GM19328 (cell line): ENCODE measurements around the gene PDE2A.
"Not testable (repeated sequence)": the region's sequence is repeated elsewhere in the genome, so short reads cannot be mapped to it uniquely, and the experiment has no call there.

ENCODE experiments used
- ATAC-seq: cut with Tn5 transposase; IDR thresholded peaks from one replicate; pipeline ENCODE4 v1.9.1; 2021; ENCODE audit warnings: mild to moderate bottlenecking, moderate library complexity; ENCODE audit not compliant: unreplicated experiment

The PDE2A gene

DNA sequence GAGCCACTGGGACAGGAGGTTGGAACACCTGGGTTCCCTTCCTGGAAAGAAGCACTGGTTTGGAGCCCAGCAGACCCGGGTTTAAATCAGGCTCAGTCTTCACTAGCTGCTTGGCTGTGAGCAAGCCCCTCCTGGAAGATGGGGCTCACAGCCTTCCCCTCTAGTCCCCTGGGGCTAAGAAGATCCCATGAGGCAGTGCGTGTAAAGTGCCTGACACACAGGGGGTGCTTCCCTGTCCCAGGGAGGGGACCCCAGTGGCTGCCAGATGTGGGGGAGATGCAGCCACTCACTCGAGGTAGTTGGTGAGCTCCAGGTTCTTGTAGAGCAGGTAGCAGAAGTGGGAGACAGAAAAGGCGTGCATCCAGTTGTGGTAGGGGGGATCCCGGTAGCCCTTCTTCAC, 93.2 kb downstream of the PDE2A start:
- ATAC-seq: no peak

DNA sequence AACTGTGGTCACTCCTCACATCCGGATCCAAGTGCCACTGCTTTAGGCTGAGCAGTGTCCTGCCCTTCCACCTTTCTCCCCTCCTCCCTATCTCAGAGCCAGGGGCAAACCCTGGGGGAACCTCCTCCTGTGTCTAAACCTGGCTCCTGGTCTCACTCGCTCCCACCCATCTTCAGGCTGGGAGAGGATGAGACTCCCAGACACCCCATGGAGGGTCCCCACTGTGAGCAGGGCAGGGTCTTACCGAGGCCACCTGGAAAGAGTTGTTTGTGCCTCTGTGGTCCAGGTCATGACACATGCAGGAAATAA, 93.6 kb downstream of the PDE2A start:
- ATAC-seq: no peak

DNA sequence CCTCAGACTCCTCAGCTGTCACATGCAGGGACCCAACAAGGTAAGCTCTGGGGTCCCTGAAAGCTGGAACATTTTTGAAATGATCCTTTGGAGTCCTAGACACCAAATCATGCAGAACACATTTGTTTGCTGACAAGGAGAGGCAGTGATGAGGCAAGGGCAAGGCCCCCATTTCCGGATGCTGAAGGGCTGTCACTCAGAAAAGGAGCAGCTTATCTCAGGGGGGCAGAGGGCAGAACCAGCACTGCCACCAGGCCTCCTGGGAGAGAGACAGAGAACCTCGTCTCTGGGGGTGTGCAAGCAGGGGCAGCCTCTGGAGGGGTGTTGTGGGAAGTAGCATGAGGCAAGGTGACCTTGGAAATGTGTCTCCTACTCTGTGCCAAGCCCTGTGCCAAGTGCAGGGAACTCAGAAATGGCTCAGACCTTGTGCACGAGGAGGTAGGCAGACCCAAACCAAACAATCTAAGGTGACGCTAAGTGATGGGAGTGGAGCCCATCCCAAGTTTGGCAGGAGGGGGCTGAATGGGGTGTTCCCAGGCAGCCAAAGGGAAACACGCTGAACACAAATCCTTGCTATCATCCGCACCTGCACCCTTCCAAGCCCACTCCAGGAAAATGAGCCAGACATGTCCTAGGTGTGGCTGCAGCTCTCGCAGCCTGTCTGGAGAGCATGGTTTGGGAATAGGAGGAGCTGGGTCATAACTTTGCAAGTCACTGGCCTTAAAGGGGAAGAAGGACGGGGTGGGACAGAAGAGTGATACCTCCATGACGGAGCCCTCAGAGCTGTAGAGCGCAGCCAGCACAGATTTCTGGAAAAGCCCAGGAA, 94.2 kb downstream of the PDE2A start:
- no peak for ATAC-seq

DNA sequence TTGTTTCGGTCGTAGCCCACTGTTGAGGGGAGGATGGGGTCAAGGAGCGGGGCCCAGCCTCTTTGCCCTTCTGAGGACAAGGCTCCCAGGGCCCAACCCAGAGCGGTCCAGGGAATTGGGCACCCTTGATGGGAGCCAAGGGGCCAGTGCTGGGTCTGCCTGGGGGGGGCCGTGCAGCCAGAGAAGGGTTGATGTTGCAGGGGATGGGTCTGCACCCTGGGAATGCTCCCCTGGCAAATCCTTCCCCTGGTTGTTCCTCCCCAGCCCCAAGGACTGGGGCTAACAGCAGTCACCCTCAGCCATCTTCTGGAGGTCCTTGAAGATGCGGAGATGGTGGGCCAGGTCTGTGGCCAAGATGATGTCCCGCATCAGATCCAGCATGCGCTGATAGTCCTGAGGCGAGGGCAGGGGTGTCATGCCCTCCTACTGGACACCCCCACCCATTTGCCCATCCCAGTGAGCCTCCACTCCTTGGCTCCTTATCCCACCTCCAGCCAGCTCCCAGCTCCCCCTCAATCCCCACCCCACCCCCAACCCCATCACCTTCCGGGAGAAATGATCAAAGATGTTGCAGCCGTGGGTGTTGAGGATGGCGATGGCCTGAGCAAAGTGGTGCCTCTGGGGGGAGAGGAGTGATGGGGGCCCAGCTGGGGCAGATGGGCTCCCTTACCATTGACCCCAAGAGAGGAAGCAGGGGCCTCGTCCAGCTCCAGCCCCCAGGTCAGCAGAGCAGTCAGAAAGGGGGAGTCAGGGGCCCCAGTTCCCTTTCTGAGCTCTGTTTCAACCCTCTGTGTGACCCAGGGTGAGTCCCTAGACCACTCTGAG, 95.0 kb downstream of the PDE2A start:
- ATAC-seq: no peak

DNA sequence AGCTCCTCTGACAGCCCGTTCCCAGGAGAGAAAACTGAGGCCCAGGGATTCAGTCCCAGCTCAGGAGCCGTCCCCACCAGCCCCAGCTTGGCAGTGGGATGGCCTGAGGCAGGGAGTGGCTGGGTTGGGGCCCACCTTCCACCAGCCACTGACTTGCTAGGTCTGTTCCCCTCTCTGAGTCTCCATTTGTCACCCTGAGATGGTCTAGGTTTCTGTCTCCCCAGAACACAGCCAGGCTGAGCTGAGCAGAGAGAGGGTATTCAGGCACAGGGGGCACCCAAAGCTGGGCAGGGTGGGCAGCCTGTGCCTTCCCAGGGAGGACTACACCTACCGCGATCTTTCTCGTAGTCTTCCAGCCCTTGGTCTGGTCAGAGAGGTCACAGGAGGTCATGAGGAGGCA, 95.7 kb downstream of the PDE2A start:
- ATAC-seq: no peak

DNA sequence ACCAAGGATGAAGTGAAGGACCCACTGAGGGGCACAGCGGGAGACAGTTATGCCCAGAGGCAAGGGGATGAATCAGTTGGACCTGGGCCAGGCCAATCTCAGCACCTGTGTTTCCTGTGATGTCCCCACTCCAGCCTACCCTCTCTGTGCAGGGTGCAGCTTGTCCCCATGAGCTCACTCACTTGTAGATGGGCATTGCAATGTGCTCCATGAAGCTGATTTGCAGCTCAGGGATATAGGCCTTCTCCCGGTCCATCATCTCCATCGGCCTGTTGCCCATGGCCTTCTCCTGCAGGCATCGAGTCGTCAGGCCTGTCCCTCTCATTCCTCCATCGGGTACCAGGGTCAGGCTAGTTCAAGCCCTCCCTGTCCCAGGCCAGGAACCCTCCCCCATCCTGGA, 96.2 kb downstream of the PDE2A start:
- no peak for ATAC-seq

DNA sequence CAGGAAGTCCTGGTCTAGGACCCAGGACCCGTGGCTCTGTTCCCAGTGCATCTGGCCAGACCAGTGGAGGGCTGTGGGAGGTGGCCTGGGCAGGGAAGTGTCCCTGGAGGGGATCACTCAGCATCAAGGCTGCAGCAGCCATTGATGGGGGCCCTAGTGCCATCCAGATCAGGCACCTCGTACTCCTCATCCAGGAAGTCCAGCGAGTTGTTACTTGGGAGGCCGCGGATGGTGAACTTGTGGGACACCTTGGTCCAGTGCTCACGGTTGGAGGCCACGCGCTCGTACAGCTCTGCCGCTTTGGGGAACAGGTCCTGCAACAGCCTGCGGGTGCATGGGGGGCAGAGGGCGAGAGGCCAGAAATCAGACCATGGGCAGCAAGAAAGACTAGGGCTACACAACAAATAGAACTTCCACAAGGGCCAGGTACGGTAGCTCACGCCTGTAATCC, 96.9 kb downstream of the PDE2A start:
- ATAC-seq: no peak

DNA sequence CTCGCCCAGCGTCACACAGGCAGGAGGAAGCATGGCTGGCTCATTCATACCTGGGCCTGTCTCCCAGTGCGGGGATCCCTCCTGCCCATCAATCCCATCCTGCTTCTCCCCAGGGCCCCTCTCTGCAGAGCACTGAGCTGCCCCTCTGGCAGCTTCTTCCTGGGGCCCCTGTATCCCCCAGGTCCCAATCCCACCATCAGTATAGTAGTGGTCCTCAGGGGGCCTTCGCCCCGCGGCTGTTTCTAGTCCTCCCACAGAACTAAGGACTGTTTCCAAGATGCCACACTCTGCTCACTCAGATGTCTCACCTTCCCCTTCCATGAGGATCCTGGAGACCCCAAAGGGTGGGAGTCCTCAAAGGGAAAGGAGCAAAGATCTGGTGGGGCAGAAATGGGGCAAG, 97.6 kb downstream of the PDE2A start:
- no peak for ATAC-seq

DNA sequence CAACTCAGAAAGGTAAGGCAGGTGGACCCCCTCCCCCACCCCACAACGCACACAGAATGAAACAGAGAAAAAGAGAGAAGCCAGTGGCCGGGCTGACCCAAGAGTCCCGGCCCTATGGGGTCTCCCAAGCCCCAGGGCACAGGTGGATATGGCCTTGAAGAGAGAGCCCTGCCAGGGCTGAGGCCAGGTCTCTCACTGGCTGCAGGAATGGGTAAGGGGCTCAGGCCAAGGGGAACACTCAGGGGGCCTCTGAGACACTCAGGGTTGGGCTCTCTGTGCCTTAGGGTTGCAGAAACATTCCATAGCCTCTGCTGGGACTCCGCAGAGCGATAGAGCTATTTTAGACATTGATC, 98.0 kb downstream of the PDE2A start:
- ATAC-seq: no peak

DNA sequence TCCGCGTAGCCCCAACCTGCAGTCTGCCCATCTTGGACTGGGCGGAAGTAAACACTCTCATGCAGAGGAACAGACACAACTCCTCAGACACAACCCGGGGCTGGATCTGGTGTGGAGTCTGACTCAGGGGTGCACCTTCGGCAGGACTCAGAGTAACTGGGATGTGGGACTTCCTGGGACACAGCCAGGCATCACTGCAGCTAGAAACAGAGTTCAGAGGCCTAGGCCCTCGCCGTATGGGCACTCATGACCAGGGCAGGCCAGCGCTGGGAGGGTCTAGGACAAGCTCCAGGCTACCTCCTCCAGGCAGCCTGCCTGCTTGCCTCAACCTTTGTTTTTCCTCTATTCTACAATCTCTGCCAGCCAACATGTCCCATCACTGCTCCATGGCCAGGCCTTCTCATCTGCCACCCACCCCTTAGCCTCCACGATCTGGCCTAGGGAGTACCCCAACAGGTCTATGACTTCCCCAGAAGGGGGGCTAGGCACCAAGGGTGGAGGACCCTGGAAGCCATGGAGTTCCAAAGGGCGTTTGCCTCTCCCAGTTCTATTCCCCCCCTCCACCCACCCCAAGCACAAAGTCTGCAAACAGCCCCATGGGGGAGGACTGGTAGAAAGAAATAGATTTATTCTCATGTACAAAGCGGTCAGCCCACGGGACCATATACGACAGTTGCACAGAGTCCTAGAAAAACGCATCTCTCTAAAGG, 98.5 kb downstream of the PDE2A start:
- no peak for ATAC-seq

DNA sequence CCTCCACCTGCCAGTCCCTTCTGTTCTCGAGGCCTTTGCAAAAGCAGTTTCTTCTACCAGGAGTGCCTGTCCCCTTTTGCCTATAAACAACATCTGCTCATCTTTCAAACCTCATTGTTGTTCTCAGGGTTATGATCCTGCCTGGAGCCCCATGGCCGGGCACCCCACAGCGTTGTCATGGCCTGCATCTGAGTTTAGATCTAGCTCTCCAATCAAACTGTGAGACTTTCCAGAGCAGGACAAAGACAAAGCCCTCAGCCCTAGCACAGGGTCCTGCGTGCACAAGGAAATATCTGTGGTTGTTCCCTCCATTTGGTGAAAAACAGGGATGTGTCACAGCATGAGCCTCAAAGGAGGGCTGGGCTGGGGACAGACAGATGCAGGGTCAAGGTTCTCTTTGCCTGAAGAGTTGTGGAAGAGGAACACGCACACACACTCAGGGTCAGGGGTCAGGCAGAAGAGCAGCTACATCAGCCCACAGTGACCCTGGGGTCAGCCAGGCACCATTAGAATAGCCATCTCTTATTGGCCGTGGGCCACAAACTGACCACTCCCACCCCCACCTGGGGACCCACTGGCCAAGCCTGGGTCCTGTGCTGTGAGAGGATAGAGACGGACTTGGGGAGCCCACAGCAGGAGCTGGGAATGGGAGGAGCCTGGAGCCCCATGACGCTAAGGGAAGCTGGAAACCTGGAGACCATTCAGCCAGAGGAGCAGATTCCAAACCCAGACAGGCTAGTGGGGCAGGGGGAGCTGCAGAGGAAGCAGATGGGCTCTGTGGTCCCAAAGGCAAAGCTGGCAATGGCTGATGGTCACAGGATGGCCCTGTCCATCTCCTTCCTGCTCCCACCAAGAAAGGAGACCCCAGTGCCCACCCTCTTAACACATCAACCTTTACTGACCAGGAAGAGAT, 99.4 kb downstream of the PDE2A start:
- ATAC-seq: no peak

DNA sequence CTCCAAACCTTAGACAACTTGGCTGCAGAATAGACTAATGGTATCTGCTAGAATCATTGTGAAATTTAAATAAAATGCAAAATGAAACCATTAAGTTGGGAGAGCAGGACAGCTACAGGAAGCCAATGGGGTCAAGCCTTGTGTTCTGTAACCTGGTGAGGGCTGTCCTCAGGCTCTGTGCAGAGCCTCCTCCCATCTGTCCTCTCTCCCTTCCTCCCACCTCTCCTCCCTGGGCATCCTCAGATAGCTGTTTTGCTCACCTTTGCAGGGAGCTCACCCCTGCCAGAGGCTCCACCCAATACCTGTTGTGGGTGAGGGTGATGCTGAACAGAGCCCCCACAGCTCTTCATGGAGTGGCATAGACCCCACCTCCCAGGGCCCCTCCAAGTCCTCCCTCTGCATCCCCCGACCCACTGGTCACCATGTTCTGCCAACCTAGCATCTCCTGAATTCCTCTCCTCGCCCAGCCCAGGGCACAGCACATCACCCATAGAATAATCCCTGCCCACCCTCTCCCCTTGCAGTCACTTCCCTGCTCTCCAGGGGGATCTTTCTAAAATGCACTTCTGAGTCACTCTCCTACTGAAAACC, 100.3 kb downstream of the PDE2A start:
- no peak for ATAC-seq

DNA sequence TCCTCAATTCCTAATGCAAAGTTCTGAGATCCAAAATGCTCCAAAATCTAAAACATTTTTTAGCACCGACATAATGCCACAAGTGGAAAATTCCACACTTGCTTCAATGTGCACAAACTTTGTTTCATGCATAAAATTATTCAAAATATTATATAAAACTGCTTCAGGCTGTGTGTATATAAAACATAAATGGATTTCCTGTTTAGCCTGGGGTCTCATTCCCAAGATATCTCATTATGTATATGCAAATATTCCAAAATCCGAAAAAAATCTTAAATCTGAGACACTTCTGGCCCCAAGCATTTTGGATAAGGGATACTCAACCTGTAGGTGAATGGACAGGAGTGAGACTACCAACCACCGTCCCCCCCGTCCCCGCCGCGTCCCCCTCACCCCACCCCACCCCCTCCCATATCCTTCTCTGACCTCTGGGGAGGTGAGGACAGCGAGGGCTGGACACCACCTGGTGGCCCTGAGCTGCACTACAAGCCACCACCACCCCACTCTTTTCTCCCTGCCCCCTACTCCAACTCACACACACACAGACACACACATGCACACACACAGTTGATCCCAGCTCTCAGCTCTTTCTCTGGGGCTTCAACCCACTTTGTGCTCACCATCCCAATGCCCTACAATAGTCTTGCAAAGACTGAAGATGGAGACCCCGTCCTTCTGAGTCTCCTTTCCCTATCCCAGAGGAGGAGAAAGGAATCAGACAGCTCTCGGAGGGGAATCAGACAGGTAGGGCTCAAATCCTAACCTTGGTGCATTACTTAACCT, 101.0 kb downstream of the PDE2A start:
- no peak for ATAC-seq

DNA sequence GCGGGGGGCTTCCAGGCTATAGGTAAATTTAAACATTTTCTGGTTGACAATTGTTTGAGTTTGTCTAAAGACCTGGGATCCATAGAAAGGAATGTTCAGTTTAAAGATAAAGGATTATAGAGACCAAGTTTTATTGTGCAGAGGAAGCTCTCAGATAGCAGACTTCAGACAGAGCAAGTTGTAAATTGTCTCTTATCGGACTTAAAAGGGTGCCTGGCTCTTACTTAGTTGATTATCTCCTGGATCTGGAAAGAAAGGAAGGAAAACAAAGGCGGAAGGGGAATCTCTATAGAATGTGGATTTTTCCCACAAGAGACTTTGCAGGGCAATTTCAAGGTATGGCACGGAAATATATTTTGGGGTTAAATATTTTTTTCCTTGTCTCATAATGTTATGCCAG, 101.7 kb downstream of the PDE2A start:
- not testable (repeated sequence) for ATAC-seq

DNA sequence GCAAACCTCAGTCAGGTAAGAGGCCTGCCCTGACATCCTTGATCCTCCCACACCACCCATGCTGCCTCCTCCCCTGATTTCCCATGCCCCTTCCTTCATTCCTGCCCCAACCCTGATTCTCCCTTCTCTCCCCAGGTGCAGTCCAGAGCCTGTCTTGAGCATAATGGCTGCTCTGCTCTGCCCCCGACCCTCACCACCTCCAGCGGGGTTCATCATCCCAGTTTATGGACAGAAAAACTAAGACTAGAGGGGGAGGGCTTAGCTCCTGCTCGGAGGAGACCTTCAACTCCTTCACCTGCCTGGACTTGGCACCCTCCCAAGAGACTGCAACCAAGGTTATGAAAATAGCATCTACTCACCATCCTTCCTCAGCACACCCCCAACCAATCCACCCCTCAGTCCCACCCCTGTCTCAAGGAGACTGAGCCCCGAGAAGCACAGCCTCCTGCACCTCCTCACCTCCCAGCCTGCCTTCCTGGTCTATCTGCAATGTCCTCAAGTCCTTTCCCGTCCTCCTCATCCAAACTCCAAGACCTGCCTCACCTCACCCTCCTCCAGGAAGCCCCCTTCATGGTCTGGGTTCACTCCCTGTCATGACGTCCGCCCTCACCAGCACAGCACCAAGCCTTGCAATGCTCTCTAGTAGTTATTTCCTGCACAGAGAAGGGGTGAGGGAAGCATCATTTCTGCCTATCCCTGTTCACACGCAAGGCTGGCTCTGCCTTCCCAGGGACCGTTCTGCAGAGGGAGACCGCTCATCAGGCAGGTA, 103.1 kb downstream of the PDE2A start:
- no peak for ATAC-seq

DNA sequence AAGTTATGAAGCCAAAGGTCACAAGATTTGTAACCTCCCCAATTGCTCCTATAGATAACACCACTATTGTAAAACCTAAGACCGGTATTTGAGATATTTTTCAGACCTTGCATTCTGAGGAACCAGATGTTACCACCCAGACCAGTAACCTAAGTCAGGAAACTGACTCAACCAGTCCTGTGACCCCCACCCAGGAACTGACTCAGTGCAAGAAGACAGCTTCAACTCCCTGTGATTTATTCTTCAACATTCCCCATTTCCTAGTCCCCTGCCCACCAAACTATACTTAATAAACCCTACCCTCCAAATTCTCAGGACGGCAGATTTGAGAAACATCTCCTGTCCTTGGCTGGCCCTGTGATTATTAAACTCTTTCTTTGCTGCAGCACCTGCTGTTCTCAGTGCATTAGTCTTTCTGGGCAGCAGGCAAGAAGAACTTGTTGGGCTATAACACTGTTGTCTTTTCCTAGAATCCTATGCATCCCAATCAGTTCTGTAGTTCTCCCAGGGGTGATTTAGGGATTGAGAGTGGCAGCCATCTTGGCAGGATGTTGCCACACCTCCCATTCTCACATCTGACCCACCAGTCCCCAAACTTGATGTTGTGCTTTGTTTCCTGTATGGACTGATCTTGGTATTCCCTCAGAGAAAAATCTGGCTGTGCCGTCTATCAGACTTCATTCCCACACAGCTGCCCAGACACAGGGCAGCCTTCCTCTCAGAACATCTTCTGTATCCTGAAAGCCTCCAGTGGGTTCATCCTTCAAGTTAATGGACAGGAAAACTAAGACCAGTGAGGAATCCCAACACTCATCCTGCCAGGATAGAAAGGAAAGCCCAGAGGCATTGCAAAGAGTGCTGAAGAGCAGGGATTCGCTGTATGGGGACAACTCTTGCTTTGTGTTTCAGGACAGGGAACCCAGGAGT, 104.0 kb downstream of the PDE2A start:
- no peak for ATAC-seq

DNA sequence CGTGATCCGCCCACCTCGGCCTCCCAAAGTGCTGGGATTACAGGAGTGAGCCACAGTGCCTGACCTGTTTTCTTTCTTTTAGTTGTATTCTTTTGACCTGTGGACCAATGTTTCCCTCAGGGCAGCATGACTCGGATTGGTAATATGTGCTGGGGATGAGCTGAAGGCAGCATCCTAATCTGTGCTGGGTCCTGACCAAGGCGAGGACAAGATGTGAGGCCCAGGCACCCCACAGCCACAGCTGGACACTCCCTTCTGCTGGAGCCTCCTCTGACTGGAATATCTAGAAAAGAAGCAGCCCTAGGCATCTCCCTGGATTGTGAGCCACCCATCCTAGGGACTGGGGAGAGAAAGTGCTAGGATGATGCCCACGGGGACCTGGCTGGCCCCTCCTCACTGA, 105.4 kb downstream of the PDE2A start:
- ATAC-seq: no peak

DNA sequence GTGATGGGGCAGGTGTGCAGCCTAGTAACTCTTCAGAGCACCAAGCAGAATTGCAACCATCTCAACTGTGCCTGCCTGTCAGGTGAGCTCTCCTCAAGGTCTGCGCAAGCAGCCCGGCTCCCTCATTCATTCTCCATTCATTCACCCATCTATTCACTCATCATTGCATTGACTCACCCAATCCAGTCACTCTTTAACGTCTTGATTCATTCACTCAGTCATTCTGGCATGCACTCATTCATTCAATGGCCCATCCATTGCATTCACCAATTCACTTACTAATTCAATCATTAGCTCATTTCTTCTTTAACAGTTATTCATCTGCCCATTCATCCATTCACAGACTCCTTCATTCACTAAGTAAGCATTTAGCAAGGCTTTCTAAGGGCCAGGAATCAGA, 111.8 kb downstream of the PDE2A start:
- ATAC-seq: no peak
